OCI-LY7 (cell line): Measurements from ENCODE around the gene WNT7B.

Experiments used
- EZH2phosphoT487 ChIP-seq: fragments of 200-600 bp; sonication (generic); IDR thresholded peaks from 2 replicates; pipeline ENCODE4 v1.6.1; 2018; ENCODE audit warnings: low read depth, borderline replicate concordance, mild to moderate bottlenecking, mixed run types, antibody characterized with exemption, low read length, moderate library complexity, mixed read lengths
- TF ChIP-seq, protein P1 (sequence below): fragments of 200-600 bp; sonication (generic); conservative IDR thresholded peaks from 2 replicates; pipeline ENCODE4 v1.5.1; 2014; ENCODE audit warnings: mild to moderate bottlenecking, antibody characterized with exemption, low read length, moderate library complexity, mixed read lengths

- TF ChIP-seq, protein P1, sequence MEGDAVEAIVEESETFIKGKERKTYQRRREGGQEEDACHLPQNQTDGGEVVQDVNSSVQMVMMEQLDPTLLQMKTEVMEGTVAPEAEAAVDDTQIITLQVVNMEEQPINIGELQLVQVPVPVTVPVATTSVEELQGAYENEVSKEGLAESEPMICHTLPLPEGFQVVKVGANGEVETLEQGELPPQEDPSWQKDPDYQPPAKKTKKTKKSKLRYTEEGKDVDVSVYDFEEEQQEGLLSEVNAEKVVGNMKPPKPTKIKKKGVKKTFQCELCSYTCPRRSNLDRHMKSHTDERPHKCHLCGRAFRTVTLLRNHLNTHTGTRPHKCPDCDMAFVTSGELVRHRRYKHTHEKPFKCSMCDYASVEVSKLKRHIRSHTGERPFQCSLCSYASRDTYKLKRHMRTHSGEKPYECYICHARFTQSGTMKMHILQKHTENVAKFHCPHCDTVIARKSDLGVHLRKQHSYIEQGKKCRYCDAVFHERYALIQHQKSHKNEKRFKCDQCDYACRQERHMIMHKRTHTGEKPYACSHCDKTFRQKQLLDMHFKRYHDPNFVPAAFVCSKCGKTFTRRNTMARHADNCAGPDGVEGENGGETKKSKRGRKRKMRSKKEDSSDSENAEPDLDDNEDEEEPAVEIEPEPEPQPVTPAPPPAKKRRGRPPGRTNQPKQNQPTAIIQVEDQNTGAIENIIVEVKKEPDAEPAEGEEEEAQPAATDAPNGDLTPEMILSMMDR, result no peak
- TF ChIP-seq EZH2phosphoT487, result no peak
These were observed 30.9 kb upstream of the WNT7B start for GRCh38 chr22:46007848-46008261.
